H1 (cell line): ENCODE data around the gene HOXA11. TPM values are rescaled to one million over a fixed set of nuclear protein-coding genes. Genes with fewer than 3 reads are reported as not detected.

Source experiments
- CTCF ChIA-PET: fragments of 300-600 bp; sonication (Branson Sonifier 250); formaldehyde crosslinking; loops from one replicate; lab custom pipeline; 2021; ENCODE audit not compliant: partially characterized antibody; lab: Charles Lee
- POLR2A ChIA-PET: fragments of 300-600 bp; sonication (Branson Sonifier 250); formaldehyde crosslinking; loops from one replicate; lab custom pipeline; 2021; ENCODE audit warnings: inconsistent platforms; ENCODE audit not compliant: partially characterized antibody; lab: Charles Lee
- DNase-seq, 2 experiments: peaks; one replicate each; pipeline versions ENCODE4 v3.0.0 to v3.0.0-alpha.2; 2010 to 2022; ENCODE audit warnings: low spot score in 2 of 2, low read depth in 1 of 2, mixed read lengths in 1 of 2
- FAIRE-seq: peaks from 2 replicates; lab custom pipeline; 2011; peaks lifted over from hg19 to GRCh38; lab: Jason Lieb, UNC
- H2AFZ ChIP-seq: 2 replicates; pipeline ENCODE4 v1.8.1; 2012; ENCODE audit warnings: low read length, inconsistent platforms
- H2AK5ac ChIP-seq: 2 replicates; pipeline ENCODE4 v1.6.1; 2013; ENCODE audit warnings: low read depth, low read length
- H2BK120ac ChIP-seq: replicated peaks from 2 replicates; pipeline ENCODE3; 2013; ENCODE audit warnings: low read depth, low read length, inconsistent platforms
- H2BK12ac ChIP-seq: 2 replicates; pipeline ENCODE4 v1.6.1; 2013; ENCODE audit warnings: low read depth, low read length
- H2BK15ac ChIP-seq: 2 replicates; pipeline ENCODE4 v1.6.1; 2013; ENCODE audit warnings: low read length
- H2BK20ac ChIP-seq: 2 replicates; pipeline ENCODE4 v1.6.1; 2013; ENCODE audit warnings: low read length
- H2BK5ac ChIP-seq: 2 replicates; pipeline ENCODE4 v1.6.1; 2013; ENCODE audit warnings: low read depth, low read length
- H3K14ac ChIP-seq: 2 replicates; pipeline ENCODE4 v1.6.1; 2013; ENCODE audit warnings: inconsistent platforms; ENCODE audit not compliant: insufficient read length
- H3K18ac ChIP-seq: 2 replicates; pipeline ENCODE4 v1.6.1; 2013; ENCODE audit warnings: low read length; ENCODE audit errors: extremely low read depth
- H3K23ac ChIP-seq: 2 replicates; pipeline ENCODE4 v1.6.1; 2013; ENCODE audit warnings: inconsistent platforms; ENCODE audit not compliant: insufficient read length
- H3K23me2 ChIP-seq: 2 replicates; pipeline ENCODE4 v1.6.1; 2013; ENCODE audit warnings: low read depth, low read length
- H3K27ac ChIP-seq: 2 replicates; pipeline ENCODE4 v1.6.1; 2011; ENCODE audit warnings: low read depth, low read length, inconsistent platforms
- H3K27me3 ChIP-seq, 4 experiments: replicated peaks in 1 of 4; 1 replicate in 1 of 4; 2 replicates in 3 of 4; pipeline versions ENCODE4 v1.6.1 to v1.8.1; 2011 to 2013; ENCODE audit warnings: low read length in 3 of 4, mild to moderate bottlenecking in 3 of 4, inconsistent platforms in 2 of 4, mixed read lengths in 2 of 4, moderate library complexity in 1 of 4; ENCODE audit not compliant: control insufficient read depth in 3 of 4, insufficient read depth in 3 of 4; ENCODE audit errors: extremely low read depth in 1 of 4
- H3K36me3 ChIP-seq, 4 experiments: 2 replicates each; pipeline versions ENCODE4 v1.6.1 to v1.8.1; 2011 to 2013; ENCODE audit warnings: mild to moderate bottlenecking in 4 of 4, low read length in 3 of 4, moderate library complexity in 2 of 4, control low read depth in 1 of 4, inconsistent platforms in 1 of 4; ENCODE audit not compliant: insufficient read depth in 4 of 4, control insufficient read depth in 2 of 4
- H3K4ac ChIP-seq: replicated peaks from 2 replicates; pipeline ENCODE3; 2013; ENCODE audit warnings: low read length, low read depth, mixed read lengths, inconsistent platforms; ENCODE audit not compliant: insufficient read length
- H3K4me1 ChIP-seq, 4 experiments: replicated peaks in 1 of 4; 1 replicate in 1 of 4; 2 replicates in 3 of 4; pipeline versions ENCODE4 v1.6.1 to v1.8.1; 2011 to 2013; ENCODE audit warnings: low read length in 3 of 4, inconsistent platforms in 2 of 4, mixed read lengths in 1 of 4; ENCODE audit not compliant: insufficient read depth in 4 of 4, control insufficient read depth in 3 of 4
- H3K4me2 ChIP-seq, 2 experiments: 2 replicates each; pipeline versions ENCODE4 v1.6.1 to v1.8.1; 2011 to 2013; ENCODE audit warnings: low read depth in 2 of 2, low read length in 2 of 2, control low read depth in 1 of 2, inconsistent platforms in 1 of 2, mild to moderate bottlenecking in 1 of 2; ENCODE audit not compliant: insufficient read depth in 1 of 2
- H3K4me3 ChIP-seq, 4 experiments: fragments of 200-600, 300-600 bp in 1 of 4; sonication (generic), shearing (Covaris generic), sonication (Bioruptor Twin) in 1 of 4; 2 replicates each; pipeline versions ENCODE4 v1.5.1 to v1.8.1; 2011 to 2016; ENCODE audit warnings: low read length in 4 of 4, low read depth in 3 of 4, control low read depth in 2 of 4, inconsistent platforms in 2 of 4, mild to moderate bottlenecking in 2 of 4, mixed read lengths in 1 of 4, moderate library complexity in 1 of 4; ENCODE audit not compliant: insufficient read depth in 2 of 4; ENCODE audit errors: extremely low read depth in 1 of 4
- H3K56ac ChIP-seq: replicated peaks from 2 replicates; pipeline ENCODE3; 2013; ENCODE audit warnings: low read depth, mild to moderate bottlenecking, mixed read lengths, low read length, inconsistent platforms; ENCODE audit not compliant: insufficient read length
- H3K79me1 ChIP-seq: 2 replicates; pipeline ENCODE4 v1.6.1; 2013; ENCODE audit warnings: low read depth, low read length, control low read depth
- H3K79me2 ChIP-seq, 2 experiments: 2 replicates each; pipeline versions ENCODE4 v1.6.1 to v1.8.1; 2012 to 2013; ENCODE audit warnings: low read length in 2 of 2, mild to moderate bottlenecking in 2 of 2, inconsistent platforms in 1 of 2; ENCODE audit not compliant: insufficient read depth in 2 of 2, control insufficient read depth in 1 of 2
- H3K9ac ChIP-seq, 4 experiments: replicated peaks in 1 of 4; 1 replicate in 1 of 4; 2 replicates in 3 of 4; pipeline versions ENCODE4 v1.6.1 to v1.8.1; 2011 to 2013; ENCODE audit warnings: low read depth in 3 of 4, low read length in 3 of 4, control low read depth in 2 of 4, mild to moderate bottlenecking in 2 of 4, moderate library complexity in 2 of 4, inconsistent platforms in 1 of 4; ENCODE audit errors: extremely low read depth in 1 of 4
- H3K9me3 ChIP-seq, 2 experiments: 2 replicates each; pipeline versions ENCODE4 v1.6.1 to v1.8.1; 2012 to 2013; ENCODE audit warnings: mild to moderate bottlenecking in 2 of 2, moderate library complexity in 2 of 2, control low read depth in 1 of 2, inconsistent platforms in 1 of 2, low read depth in 1 of 2, low read length in 1 of 2, mixed read lengths in 1 of 2; ENCODE audit not compliant: insufficient read depth in 2 of 2
- H4K20me1 ChIP-seq, 2 experiments: replicated peaks in 1 of 2; 2 replicates each; pipeline versions ENCODE3 to v1.8.1; 2011 to 2013; ENCODE audit warnings: inconsistent platforms in 2 of 2, low read length in 2 of 2, mild to moderate bottlenecking in 1 of 2; ENCODE audit not compliant: insufficient read depth in 2 of 2, control insufficient read depth in 1 of 2
- H4K5ac ChIP-seq: 2 replicates; pipeline ENCODE4 v1.6.1; 2013; ENCODE audit warnings: low read length, low read depth, mixed read lengths, inconsistent platforms; ENCODE audit not compliant: insufficient read length
- H4K8ac ChIP-seq: 2 replicates; pipeline ENCODE4 v1.8.0; 2013; ENCODE audit warnings: mild to moderate bottlenecking, moderate library complexity, low read length, inconsistent platforms; ENCODE audit not compliant: insufficient read depth; ENCODE audit errors: extremely low read depth
- H4K91ac ChIP-seq: replicated peaks from 2 replicates; pipeline ENCODE3; 2013; ENCODE audit warnings: low read length, mixed read lengths, inconsistent platforms; ENCODE audit not compliant: insufficient read length
- CBX8 ChIP-seq: fragments of 300-800, 300-1000 bp; sonication (generic); IDR thresholded peaks from 2 replicates; pipeline ENCODE4 v1.7.1; 2016; ENCODE audit warnings: low read depth, low read length, borderline replicate concordance
- CEBPB ChIP-seq: IDR thresholded peaks from 2 replicates; pipeline ENCODE4 v1.6.1; 2012; ENCODE audit warnings: low read depth, low read length
- CTCF ChIP-seq, 3 experiments: IDR thresholded peaks; 1 replicate in 2 of 3; 2 replicates in 1 of 3; pipeline versions ENCODE4 v1.5.1 to v1.6.1; 2011; ENCODE audit warnings: low read length in 3 of 3, mild to moderate bottlenecking in 3 of 3, inconsistent platforms in 2 of 3, low read depth in 1 of 3, moderate library complexity in 1 of 3; ENCODE audit not compliant: insufficient read depth in 1 of 3; ENCODE audit errors: control extremely low read depth in 1 of 3
- EP300 ChIP-seq, 2 experiments: IDR thresholded peaks; 1 replicate in 1 of 2; 2 replicates in 1 of 2; pipeline ENCODE4 v1.6.1; 2011 to 2012; ENCODE audit warnings: low read depth in 2 of 2, low read length in 2 of 2, mild to moderate bottlenecking in 2 of 2, borderline replicate concordance in 1 of 2, inconsistent platforms in 1 of 2, moderate library complexity in 1 of 2
- POU5F1 ChIP-seq: IDR thresholded peaks from 2 replicates; pipeline ENCODE4 v1.6.1; 2011; ENCODE audit warnings: low read depth, mild to moderate bottlenecking, low read length, moderate library complexity
- SIX5 ChIP-seq: IDR thresholded peaks from 2 replicates; pipeline ENCODE4 v1.6.1; 2011; ENCODE audit warnings: mild to moderate bottlenecking, low read depth, low read length
- SP1 ChIP-seq: IDR thresholded peaks from 2 replicates; pipeline ENCODE4 v1.6.1; 2011; ENCODE audit warnings: low read depth, low read length
- SP4 ChIP-seq: IDR thresholded peaks from 2 replicates; pipeline ENCODE4 v1.6.1; 2012; ENCODE audit warnings: low read length, inconsistent platforms
- SUZ12 ChIP-seq: fragments of 200-600 bp; sonication (generic); IDR thresholded peaks from 2 replicates; pipeline ENCODE4 v1.6.1; 2012; ENCODE audit warnings: mild to moderate bottlenecking, inconsistent platforms, low read length, moderate library complexity, mixed read lengths
- TCF12 ChIP-seq: IDR thresholded peaks from 2 replicates; pipeline ENCODE4 v1.6.1; 2011; ENCODE audit warnings: low read depth, mild to moderate bottlenecking, low read length
- WGBS, 2 experiments: shearing (Covaris generic) in 1 of 2; methylation state at CpG; one replicate each; pipeline versions ENCODE4 v1.1.6 to v1.1.7; 2013 to 2015; ENCODE audit warnings: low lambda C conversion rate in 2 of 2, mixed read lengths in 2 of 2, inconsistent platforms in 1 of 2, low coverage in 1 of 2, missing lambda C conversion rate in 1 of 2; ENCODE audit not compliant: insufficient replicate concordance in 2 of 2, insufficient coverage in 1 of 2, insufficient read length in 1 of 2; ENCODE audit errors: extremely low coverage in 1 of 2, missing lambda C conversion rate in 1 of 2; 5-methylcytosine and 5-hydroxymethylcytosine counted together
- polyA plus RNA-seq, 7 experiments: library from polyadenylated mRNA; depleted of rRNA in 3 of 7; stranded (reverse) in 5 of 7; unstranded in 2 of 7; fragments of >200 nt in 5 of 7; fragments of 200-250 nt in 2 of 7; gene quantifications; 1 replicate in 5 of 7; 2 replicates in 1 of 7; 4 replicates in 1 of 7; pipeline versions ENCODE4 v1.2.1 to v1.2.3, GENCODE V29; 2011 to 2013; ENCODE audit warnings: missing spikeins in 2 of 7, mixed read lengths in 2 of 7
- total RNA-seq: library from RNA; stranded (reverse); fragmentation: NEBNext Ultra II Directional; extraction: Animal tissue kit (Norgen Biotek cat#: 25700); gene quantifications from 2 replicates; pipeline ENCODE4 v1.2.1, GENCODE V29; 2021

HOXA11 gene
- total and polyA plus RNA-seq, 2 of the 8 experiments (the other 6 are each of a cell fraction or from before 2014, with no cell fraction given): not detected

GRCh38 chr7:27151341-27151930 lies 33.6 kb downstream of the HOXA11 start:
- FAIRE-seq: no peak
- no peak overlapping the region for H2BK5ac ChIP-seq
- H3K36me3 ChIP-seq: peaks cover 0 to 9% (median 0%) of the 10 kb centered on the region in 4 experiments; a peak in 1 of 8 replicates
- peaks cover 0 to 8% (median 3%) of the 10 kb centered on the region in 4 experiments; a peak in 4 of 7 replicates for H3K4me1 ChIP-seq
- peak overlapping the region; percentile 14; the same call in 1 of the 2 replicates for H3K18ac ChIP-seq
- no peak overlapping the region for H4K91ac ChIP-seq
- ChIA-PET POLR2A (interaction anchor here (1.9 kb wide), 1 partner anchor 8 kb away, joined by 5 read pairs; the partner anchor contains the start of gene HOXA5), CTCF (interaction anchor here (0.7 to 12.5 kb wide), 15 partner anchors 8 to 487 kb away, joined by 3 to 123 read pairs (median 4); partner anchors contain the start of genes HOXA1, HOXA5 and HOXA9)
- H3K56ac ChIP-seq: no peak overlapping the region
- no peaks in the 10 kb centered on the region for H3K79me1 ChIP-seq
- no peak overlapping the region for H3K4ac ChIP-seq
- peak overlapping the region; percentile 10 to 58; a peak in 3 of 4 replicates for H3K4me2 ChIP-seq
- no peak overlapping the region for H2BK15ac ChIP-seq
- no peak overlapping the region for H2BK20ac ChIP-seq
- H3K14ac ChIP-seq: no peak overlapping the region
- 0 out of 2 replicates have a peak overlapping the region, but pooled peaks have one; percentile 80 for H2BK12ac ChIP-seq
- H3K27ac ChIP-seq: no peak overlapping the region
- peaks cover 2% of the 10 kb centered on the region; the same call in 1 of the 2 replicates for H3K23me2 ChIP-seq
- H3K4me3 ChIP-seq: peak overlapping the region in 3 of 4 experiments; percentile 19 to 45 (median 29); a peak in 4 of 8 replicates
- H3K79me2 ChIP-seq: no peaks in the 10 kb centered on the region
- H3K23ac ChIP-seq: no peak overlapping the region
- H2AK5ac ChIP-seq: peak overlapping the region; percentile 48; the same call in 1 of the 2 replicates
- H2BK120ac ChIP-seq: no peak overlapping the region
- peak in 1 of 2 experiments; percentile 52 for DNase-seq
- no peak overlapping the region for H4K8ac ChIP-seq
- no peak overlapping the region for H4K5ac ChIP-seq
- H4K20me1 ChIP-seq: peaks cover 30 to 47% of the 10 kb centered on the region in 2 experiments
- H3K27me3 ChIP-seq: peaks cover 97 to 100% (median 100%) of the 10 kb centered on the region in 4 experiments
- H3K9me3 ChIP-seq: peaks cover 0 to 7% of the 10 kb centered on the region in 2 experiments; a peak in 1 of 4 replicates
- 13% methylated on average over 24 of the region's 27 CpGs; no CpG with 5 or more reads in 1 of the 2 experiments for WGBS, 2 experiments
- no peak overlapping the region for H3K9ac ChIP-seq
- H2AFZ ChIP-seq: no peak overlapping the region
- TF ChIP-seq CEBPB (no peak), SP1 (no peak), TCF12 (no peak), SUZ12 (no peak; the same call in 1 of the 2 replicates), SIX5 (no peak), CTCF (IDR thresholded peaks at IDR 0.05; ENCODE audit: control extremely low read depth in 1 of 3, insufficient read depth in 1 of 3, low read depth in 1 of 3, low read length in 3 of 3) (peak in 1 of 3 experiments; percentile 5; a peak in 1 of 4 replicates), EP300 (IDR thresholded peaks at IDR 0.05; ENCODE audit: borderline replicate concordance in 1 of 2, low read depth in 2 of 2, low read length in 2 of 2) (no peak), SP4 (no peak), POU5F1 (no peak), CBX8 (peak; percentile 99)
